Liver (tissue), 3 donors: ENCODE data around the gene STAT1.

ENCODE experiments used
- CTCF ChIP-seq: fragments of 150-350 bp; IDR thresholded peaks from 2 replicates; pipeline ENCODE4 v1.5.1; 2017; ENCODE audit warnings: improper control_type of control experiment, low read depth, low read length; ENCODE audit not compliant: missing input control
- FOXA1 ChIP-seq: IDR thresholded peaks from 2 replicates; pipeline ENCODE4 v1.6.1; 2016; ENCODE audit warnings: antibody characterized with exemption
- GABPA ChIP-seq, 2 donors: IDR thresholded peaks in 1 of 2; conservative IDR thresholded peaks in 1 of 2; 2 replicates each; pipeline ENCODE4 v1.6.1; 2016; ENCODE audit warnings: antibody characterized with exemption in 2 of 2, mild to moderate bottlenecking in 1 of 2, moderate library complexity in 1 of 2
- MAX ChIP-seq: IDR thresholded peaks from 2 replicates; pipeline ENCODE4 v1.6.1; 2016; ENCODE audit warnings: antibody characterized with exemption
- RAD21 ChIP-seq, 2 donors: IDR thresholded peaks; 2 replicates each; pipeline ENCODE4 v1.6.1; 2016; ENCODE audit warnings: antibody characterized with exemption in 2 of 2, mild to moderate bottlenecking in 2 of 2
- REST ChIP-seq: IDR thresholded peaks from 2 replicates; pipeline ENCODE4 v1.6.1; 2016; ENCODE audit warnings: antibody characterized with exemption, mild to moderate bottlenecking
- RXRA ChIP-seq, 2 donors: IDR thresholded peaks; 2 replicates each; pipeline ENCODE4 v1.6.1; 2017 to 2018; ENCODE audit warnings: antibody characterized with exemption in 2 of 2, mild to moderate bottlenecking in 1 of 2
- SP1 ChIP-seq: IDR thresholded peaks from 2 replicates; pipeline ENCODE4 v1.6.1; 2018; ENCODE audit warnings: antibody characterized with exemption, mild to moderate bottlenecking
- TAF1 ChIP-seq: conservative IDR thresholded peaks from 2 replicates; pipeline ENCODE4 v1.6.1; 2016; ENCODE audit warnings: antibody characterized with exemption, mild to moderate bottlenecking
- YY1 ChIP-seq: IDR thresholded peaks from 2 replicates; pipeline ENCODE4 v1.6.1; 2016; ENCODE audit warnings: antibody characterized with exemption, mild to moderate bottlenecking
- ZBTB33 ChIP-seq: IDR thresholded peaks from 2 replicates; pipeline ENCODE4 v1.6.1; 2016; ENCODE audit warnings: antibody characterized with exemption
- donor health status: healthy.
- donor health status: healthy.

- TF ChIP-seq RAD21 (IDR thresholded peaks at IDR 0.05) (no peak), CTCF (no peak), GABPA (IDR thresholded peaks at IDR 0.05 in 1 of 2, conservative IDR thresholded peaks at IDR 0.05 in 1 of 2) (no peak), YY1 (no peak), ZBTB33 (no peak), TAF1 (no peak), REST (no peak), MAX (no peak), SP1 (no peak), FOXA1 (no peak), RXRA (IDR thresholded peaks at IDR 0.05) (no peak)
Measured at GRCh38 chr2:190996947-190997346, 17.0 kb downstream of the STAT1 start.
